Ishikawa (cell line): ENCODE measurements around the gene LNX2.

ENCODE experiments used
- CEBPB ChIP-seq: IDR thresholded peaks from 2 replicates; pipeline ENCODE4 v1.6.1; 2012
- CREB1 ChIP-seq: IDR thresholded peaks from 2 replicates; pipeline ENCODE4 v1.6.1; 2012; ENCODE audit warnings: low read depth
- EGR1 ChIP-seq: IDR thresholded peaks from 2 replicates; pipeline ENCODE4 v1.6.1; 2012
- EP300 ChIP-seq: IDR thresholded peaks from 2 replicates; pipeline ENCODE4 v1.6.1; 2012; ENCODE audit warnings: borderline replicate concordance
- FOXM1 ChIP-seq: IDR thresholded peaks from 2 replicates; pipeline ENCODE4 v1.6.1; 2012; ENCODE audit warnings: low read depth, borderline replicate concordance
- MAX ChIP-seq: IDR thresholded peaks from 2 replicates; pipeline ENCODE4 v1.6.1; 2012
- NFIC ChIP-seq: IDR thresholded peaks from 2 replicates; pipeline ENCODE4 v1.6.1; 2012
- RAD21 ChIP-seq: IDR thresholded peaks from 2 replicates; pipeline ENCODE4 v1.6.1; 2012; ENCODE audit warnings: low read depth
- TAF1 ChIP-seq: IDR thresholded peaks from 2 replicates; pipeline ENCODE4 v1.6.1; 2012; ENCODE audit warnings: low read depth, mild to moderate bottlenecking
- TCF12 ChIP-seq: IDR thresholded peaks from 2 replicates; pipeline ENCODE4 v1.6.1; 2012; ENCODE audit warnings: low read depth
- TEAD4 ChIP-seq: IDR thresholded peaks from 2 replicates; pipeline ENCODE4 v1.6.1; 2012
- YY1 ChIP-seq: IDR thresholded peaks from 2 replicates; pipeline ENCODE4 v1.6.1; 2012; ENCODE audit warnings: low read depth
- ZBTB7A ChIP-seq: IDR thresholded peaks from 2 replicates; pipeline ENCODE4 v1.6.1; 2012; ENCODE audit warnings: low read depth
- TF ChIP-seq, protein P1 (sequence below): IDR thresholded peaks from 2 replicates; pipeline ENCODE4 v1.6.1; 2012; ENCODE audit warnings: low read depth, mild to moderate bottlenecking
- TF ChIP-seq, protein P2 (sequence below): IDR thresholded peaks from 2 replicates; pipeline ENCODE4 v1.6.1; 2012

Gene LNX2

DNA sequence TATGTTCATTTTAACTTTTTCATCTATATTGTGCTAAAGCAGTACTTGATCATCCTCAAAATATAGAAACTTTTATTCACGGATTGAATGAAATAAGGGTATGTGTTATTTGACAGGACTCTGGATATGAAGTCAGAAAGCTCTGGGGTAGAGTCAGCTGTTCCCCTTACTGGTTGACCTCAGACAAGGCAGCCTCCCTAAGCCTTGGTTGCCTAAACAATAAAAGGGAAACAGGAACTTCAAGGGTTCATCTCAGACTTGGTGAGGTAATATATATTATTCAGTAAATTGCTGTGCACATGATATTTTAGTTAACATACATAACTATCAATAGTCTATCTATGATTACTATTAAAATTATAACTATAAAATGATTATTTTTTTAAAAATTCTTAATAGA lies 14.9 kb upstream of the LNX2 start:
- TF ChIP-seq RAD21 (no peak), TAF1 (no peak), MAX (no peak), TEAD4 (no peak), CEBPB (no peak), ZBTB7A (no peak), CREB1 (no peak), TCF12 (no peak), YY1 (no peak), EGR1 (no peak), NFIC (no peak)
- TF ChIP-seq, protein P1, sequence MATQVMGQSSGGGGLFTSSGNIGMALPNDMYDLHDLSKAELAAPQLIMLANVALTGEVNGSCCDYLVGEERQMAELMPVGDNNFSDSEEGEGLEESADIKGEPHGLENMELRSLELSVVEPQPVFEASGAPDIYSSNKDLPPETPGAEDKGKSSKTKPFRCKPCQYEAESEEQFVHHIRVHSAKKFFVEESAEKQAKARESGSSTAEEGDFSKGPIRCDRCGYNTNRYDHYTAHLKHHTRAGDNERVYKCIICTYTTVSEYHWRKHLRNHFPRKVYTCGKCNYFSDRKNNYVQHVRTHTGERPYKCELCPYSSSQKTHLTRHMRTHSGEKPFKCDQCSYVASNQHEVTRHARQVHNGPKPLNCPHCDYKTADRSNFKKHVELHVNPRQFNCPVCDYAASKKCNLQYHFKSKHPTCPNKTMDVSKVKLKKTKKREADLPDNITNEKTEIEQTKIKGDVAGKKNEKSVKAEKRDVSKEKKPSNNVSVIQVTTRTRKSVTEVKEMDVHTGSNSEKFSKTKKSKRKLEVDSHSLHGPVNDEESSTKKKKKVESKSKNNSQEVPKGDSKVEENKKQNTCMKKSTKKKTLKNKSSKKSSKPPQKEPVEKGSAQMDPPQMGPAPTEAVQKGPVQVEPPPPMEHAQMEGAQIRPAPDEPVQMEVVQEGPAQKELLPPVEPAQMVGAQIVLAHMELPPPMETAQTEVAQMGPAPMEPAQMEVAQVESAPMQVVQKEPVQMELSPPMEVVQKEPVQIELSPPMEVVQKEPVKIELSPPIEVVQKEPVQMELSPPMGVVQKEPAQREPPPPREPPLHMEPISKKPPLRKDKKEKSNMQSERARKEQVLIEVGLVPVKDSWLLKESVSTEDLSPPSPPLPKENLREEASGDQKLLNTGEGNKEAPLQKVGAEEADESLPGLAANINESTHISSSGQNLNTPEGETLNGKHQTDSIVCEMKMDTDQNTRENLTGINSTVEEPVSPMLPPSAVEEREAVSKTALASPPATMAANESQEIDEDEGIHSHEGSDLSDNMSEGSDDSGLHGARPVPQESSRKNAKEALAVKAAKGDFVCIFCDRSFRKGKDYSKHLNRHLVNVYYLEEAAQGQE: no peak

DNA sequence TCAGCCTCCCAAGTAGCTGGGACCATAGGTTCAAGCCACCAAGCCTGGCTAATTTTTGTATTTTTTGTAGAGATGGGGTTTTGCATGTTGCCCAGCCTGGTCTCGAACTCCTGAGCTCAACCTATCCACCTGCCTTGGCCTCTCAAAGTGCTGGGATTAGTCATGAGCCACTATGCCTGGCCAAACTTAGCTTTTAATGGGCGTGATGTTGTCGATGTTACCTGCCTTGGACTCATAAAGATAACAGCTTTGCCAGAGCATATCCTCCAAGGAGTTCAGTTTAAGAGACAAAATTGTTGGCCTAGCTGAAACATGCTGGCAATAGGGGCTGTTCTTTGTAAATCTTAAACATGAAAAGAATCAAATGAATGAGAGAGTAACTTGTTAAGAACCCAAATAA lies 14.5 kb upstream of the LNX2 start:
- TF ChIP-seq ZBTB7A (no peak), YY1 (no peak), MAX (no peak), EP300 (no peak), TEAD4 (no peak), NFIC (no peak), CEBPB (no peak), EGR1 (no peak), FOXM1 (no peak), TAF1 (no peak), CREB1 (no peak), RAD21 (no peak), TCF12 (no peak)
- TF ChIP-seq, protein P2, sequence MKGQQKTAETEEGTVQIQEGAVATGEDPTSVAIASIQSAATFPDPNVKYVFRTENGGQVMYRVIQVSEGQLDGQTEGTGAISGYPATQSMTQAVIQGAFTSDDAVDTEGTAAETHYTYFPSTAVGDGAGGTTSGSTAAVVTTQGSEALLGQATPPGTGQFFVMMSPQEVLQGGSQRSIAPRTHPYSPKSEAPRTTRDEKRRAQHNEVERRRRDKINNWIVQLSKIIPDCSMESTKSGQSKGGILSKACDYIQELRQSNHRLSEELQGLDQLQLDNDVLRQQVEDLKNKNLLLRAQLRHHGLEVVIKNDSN: no peak

DNA sequence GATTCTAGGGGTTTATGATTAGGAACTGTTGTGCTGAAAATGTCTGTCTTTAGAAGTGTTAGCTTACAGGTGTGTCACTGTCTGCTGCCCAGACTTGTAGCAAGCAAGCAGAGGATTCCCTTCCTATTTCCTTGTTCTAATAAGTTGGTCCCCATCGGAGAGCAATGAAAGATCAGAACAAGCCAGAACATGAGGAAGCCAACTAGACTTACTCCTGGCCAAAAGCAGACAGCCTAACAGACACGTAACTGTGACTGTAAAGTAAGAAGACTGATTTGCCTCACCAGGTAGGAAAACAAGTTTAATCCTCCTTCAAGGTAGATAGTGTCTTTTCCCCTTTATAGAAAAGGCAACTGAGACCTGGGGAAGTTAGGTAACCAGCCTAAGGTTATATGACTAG lies 13.9 kb upstream of the LNX2 start:
- TF ChIP-seq CREB1 (no peak), TEAD4 (no peak), ZBTB7A (no peak), TAF1 (no peak), MAX (no peak), NFIC (no peak), FOXM1 (no peak), EGR1 (no peak), EP300 (no peak), CEBPB (no peak), YY1 (no peak)
- TF ChIP-seq, protein P1: no peak

GRCh38 chr13:27632648-27633047 lies 12.3 kb upstream of the LNX2 start:
- no peak for TF ChIP-seq MAX
- TF ChIP-seq EP300: no peak
- no peak for TF ChIP-seq ZBTB7A
- no peak for TF ChIP-seq TEAD4
- TF ChIP-seq, protein P1: no peak
- no peak for TF ChIP-seq CREB1
- TF ChIP-seq CEBPB: no peak
- TF ChIP-seq, protein P2: no peak
- no peak for TF ChIP-seq RAD21
- TF ChIP-seq TAF1: no peak
- no peak for TF ChIP-seq EGR1
- no peak for TF ChIP-seq FOXM1
- TF ChIP-seq YY1: no peak
- no peak for TF ChIP-seq TCF12
